Stimulated activated naive CD8-positive, alpha-beta T cell treated with anti-CD3 and anti-CD28 coated beads, Interleukin-15, amount 100 ng/mL, for 72 hours (primary cell): Measurements from ENCODE around the gene HES3.
A peak's percentile ranks its signal among the peaks of the same experiment; 100 is the strongest.

Source experiments
- ATAC-seq: fragments of 150-1000 bp; cut with Tn5 transposase; 2 replicates; pipeline ENCODE4 v1.10.0; 2021; ENCODE audit warnings: mild to moderate bottlenecking, moderate library complexity
- DNase-seq, 2 donors: peaks; one replicate each; pipeline ENCODE4 v3.0.0; 2021 to 2022
- H3K27ac Mint-ChIP-seq, 2 donors: one replicate each; pipeline ENCODE4 v1.8.0; 2022; ENCODE audit warnings: mild to moderate bottlenecking in 2 of 2, mixed read lengths in 2 of 2, moderate library complexity in 2 of 2
- H3K27me3 Mint-ChIP-seq: one replicate; pipeline ENCODE4 v1.8.0; 2022; ENCODE audit warnings: mixed read lengths
- H3K4me1 Mint-ChIP-seq: one replicate; pipeline ENCODE4 v1.8.0; 2022; ENCODE audit warnings: mild to moderate bottlenecking, mixed read lengths
- H3K4me3 Mint-ChIP-seq, 2 donors: one replicate each; pipeline ENCODE4 v1.8.0; 2022; ENCODE audit warnings: mild to moderate bottlenecking in 2 of 2, mixed read lengths in 2 of 2, moderate library complexity in 1 of 2
- H3K9me3 Mint-ChIP-seq, 2 donors: one replicate each; pipeline ENCODE4 v1.8.0; 2022; ENCODE audit warnings: mixed read lengths in 2 of 2

HES3 gene

DNA sequence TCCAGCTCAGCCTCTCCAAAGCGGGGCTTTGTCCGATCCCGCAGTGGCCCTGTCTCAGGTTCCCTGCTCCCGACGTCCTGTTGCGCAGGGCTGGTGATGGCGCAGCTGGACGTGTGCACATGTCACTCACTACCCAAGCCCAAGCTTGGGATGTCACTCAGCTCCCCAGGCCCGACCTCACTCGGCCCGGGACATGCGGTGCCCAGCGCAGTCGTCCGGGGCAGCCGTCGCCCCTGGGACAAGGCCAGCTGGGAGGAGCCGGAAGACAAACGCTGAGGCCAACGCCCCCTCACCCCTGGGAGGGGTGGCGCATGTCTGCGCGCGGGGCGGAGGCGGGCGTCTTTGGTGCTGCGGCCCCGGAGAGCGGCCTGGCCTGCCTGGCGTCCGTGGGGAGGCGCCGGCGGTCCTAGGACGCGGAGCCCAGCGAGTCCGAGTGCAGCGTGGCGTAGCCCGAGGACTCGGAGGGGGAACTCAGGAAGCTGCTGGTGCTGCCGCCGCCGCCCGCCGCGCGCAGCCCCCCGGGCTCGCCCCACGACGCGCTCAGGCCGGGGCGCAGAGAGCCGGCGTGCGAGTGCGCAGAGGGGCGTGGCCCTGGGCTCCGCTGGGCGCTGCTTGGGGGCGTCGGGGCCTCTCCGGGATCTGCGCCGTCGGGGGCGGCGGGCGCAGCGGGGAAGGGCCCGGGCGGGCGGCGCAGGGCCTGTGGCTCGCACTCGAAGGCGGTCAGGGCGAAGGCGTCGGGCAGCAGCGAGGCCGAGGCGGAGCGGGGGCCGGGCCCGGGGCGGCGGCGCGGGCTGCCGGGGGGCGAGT is 5.2 kb downstream of the HES3 start:
- no peaks in the 10 kb centered on the region for H3K9me3 Mint-ChIP-seq
- no peak for DNase-seq
- no peak overlapping the region for H3K27ac Mint-ChIP-seq
- peaks cover 23% of the 10 kb centered on the region for H3K4me1 Mint-ChIP-seq
- no peak for ATAC-seq
- H3K4me3 Mint-ChIP-seq = peak overlapping the region in 1 of 2 donors; percentile 51
- peaks cover 76% of the 10 kb centered on the region for H3K27me3 Mint-ChIP-seq

DNA sequence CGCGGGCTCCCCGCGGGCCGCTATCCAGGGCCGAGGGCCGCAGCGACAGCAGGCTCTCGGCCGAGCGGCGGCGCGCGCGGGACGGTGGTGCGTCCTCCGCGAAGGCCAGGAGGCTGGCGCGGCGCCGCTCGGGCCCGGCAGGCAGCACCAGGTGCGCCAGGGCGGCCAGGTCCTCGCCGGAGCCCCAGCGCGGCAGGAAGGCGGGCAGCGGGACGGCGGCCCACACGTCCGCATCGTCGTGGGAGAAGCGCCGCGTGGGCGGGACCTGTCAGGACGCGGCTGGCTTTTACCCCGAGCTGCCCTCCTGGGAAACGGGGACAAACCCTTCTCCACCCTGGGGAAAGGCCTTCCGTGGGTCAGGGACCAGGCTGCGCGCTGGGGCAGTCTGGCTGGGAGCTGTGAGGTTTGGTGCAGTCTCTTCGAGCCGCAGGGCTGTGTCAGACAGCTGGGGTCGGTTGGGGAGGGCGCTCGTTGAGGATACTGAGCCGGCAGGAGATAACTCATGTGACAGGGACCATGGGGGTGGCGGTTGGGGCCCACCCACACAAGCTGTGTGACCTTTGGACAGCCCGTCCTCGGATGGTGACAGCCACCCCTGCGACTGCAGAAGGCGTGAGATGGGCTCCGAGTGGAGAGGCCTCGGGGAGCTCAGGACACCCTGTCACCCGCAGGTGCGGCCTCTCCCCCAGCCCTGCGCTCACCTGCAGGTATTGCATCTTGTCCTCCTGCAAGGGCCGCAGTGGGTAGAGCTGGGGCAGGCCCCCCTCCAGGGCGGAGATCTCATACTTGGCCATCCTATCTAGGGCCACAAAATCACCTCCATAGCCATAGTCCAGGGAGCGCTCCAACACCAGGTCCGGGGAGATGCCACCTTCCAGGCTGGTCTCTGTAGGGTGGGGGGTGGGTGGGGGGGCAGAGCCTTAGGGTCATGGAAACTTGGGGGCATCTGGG is 6.0 kb downstream of the HES3 start:
- H3K4me1 Mint-ChIP-seq = peaks cover 23% of the 10 kb centered on the region
- H3K27me3 Mint-ChIP-seq = peaks cover 67% of the 10 kb centered on the region
- H3K4me3 Mint-ChIP-seq = no peak overlapping the region
- no peaks in the 10 kb centered on the region for H3K9me3 Mint-ChIP-seq
- H3K27ac Mint-ChIP-seq = no peak overlapping the region
- no peak for DNase-seq
- ATAC-seq = no peak

GRCh38 chr1:6251233-6251632 is 7.3 kb downstream of the HES3 start:
- Mint-ChIP-seq H3K4me1 (peaks cover 20% of the 10 kb centered on the region), H3K27me3 (peaks cover 60% of the 10 kb centered on the region), H3K27ac (no peak overlapping the region), H3K4me3 (no peak overlapping the region), H3K9me3 (no peaks in the 10 kb centered on the region)
- DNase-seq (no peak), ATAC-seq (no peak)

DNA sequence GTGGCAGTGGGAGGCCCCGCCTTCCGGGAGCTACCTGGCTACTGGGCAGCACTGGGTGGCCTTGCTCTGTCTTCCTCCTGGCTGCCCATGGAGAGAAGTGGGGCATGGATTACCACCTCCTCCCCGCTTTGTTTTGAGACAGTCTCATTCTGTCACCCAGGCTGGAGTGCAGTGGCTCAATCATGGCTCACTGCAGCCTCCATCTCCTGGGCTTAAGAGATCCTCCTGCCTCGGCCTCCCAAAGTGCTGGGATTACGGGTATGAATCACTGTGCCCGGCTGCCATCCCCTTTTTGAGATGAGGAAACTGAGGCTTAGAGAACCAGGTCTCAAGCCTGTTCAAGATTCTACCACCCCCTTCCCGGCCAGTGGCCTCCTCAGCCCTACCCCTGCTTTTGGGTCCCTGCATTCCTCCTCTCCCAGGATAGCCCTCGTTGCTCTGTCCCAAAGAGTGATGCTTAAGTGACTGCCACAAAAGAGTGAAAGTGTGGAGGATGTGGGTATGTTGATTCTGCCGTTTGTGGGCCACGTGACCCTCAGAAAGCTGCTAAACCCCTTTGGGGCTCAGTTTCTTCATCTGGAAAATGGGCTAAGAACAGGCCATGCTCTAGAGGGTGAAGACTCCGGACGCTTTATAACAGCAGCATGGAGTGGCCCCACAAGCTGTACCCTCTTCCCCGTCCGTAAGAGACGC is 7.8 kb downstream of the HES3 start:
- DNase-seq (no peak), ATAC-seq (no peak)
- H3K4me3 Mint-ChIP-seq = no peak overlapping the region
- no peak overlapping the region for H3K27ac Mint-ChIP-seq
- H3K4me1 Mint-ChIP-seq = peaks cover 14% of the 10 kb centered on the region
- H3K27me3 Mint-ChIP-seq = peaks cover 54% of the 10 kb centered on the region
- H3K9me3 Mint-ChIP-seq = no peaks in the 10 kb centered on the region

- ATAC-seq = no peak
- Mint-ChIP-seq H3K27ac (no peak overlapping the region), H3K27me3 (peaks cover 49% of the 10 kb centered on the region), H3K9me3 (no peaks in the 10 kb centered on the region), H3K4me1 (peaks cover 11% of the 10 kb centered on the region), H3K4me3 (no peak overlapping the region)
- DNase-seq = no peak
Observed at GRCh38 chr1:6252374-6252710, 8.4 kb downstream of the HES3 start.

GRCh38 chr1:6253380-6253779 is 9.4 kb downstream of the HES3 start:
- H3K9me3 Mint-ChIP-seq = no peaks in the 10 kb centered on the region
- DNase-seq (no peak), ATAC-seq (no peak)
- H3K27ac Mint-ChIP-seq = no peak overlapping the region
- H3K4me1 Mint-ChIP-seq = peaks cover 7% of the 10 kb centered on the region
- H3K4me3 Mint-ChIP-seq = no peak overlapping the region
- peaks cover 43% of the 10 kb centered on the region for H3K27me3 Mint-ChIP-seq

GRCh38 chr1:6254691-6255090 is 10.7 kb downstream of the HES3 start:
- no peak for DNase-seq
- no peak for ATAC-seq
- Mint-ChIP-seq H3K27ac (no peak overlapping the region), H3K4me3 (no peak overlapping the region), H3K9me3 (no peaks in the 10 kb centered on the region), H3K27me3 (peaks cover 47% of the 10 kb centered on the region), H3K4me1 (peaks cover 6% of the 10 kb centered on the region)

DNA sequence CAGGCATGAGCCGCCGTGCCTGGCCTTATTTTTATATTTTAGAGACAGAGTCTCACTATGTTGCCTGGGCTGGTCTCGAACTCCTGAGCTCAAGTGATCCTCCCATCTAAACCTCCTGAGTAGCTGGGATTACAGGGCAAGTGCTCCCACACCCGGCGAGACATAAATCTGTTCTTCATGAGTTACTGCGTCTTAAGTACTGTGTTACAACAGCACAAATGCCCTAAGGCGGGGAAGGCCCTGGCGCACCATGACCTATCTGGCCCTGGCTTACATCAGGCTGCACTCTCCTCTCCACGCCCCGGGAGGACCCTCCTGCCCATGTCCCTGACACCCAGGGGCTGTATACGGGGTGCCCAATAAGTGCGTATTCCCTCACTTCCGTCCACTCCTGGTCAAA is 12.7 kb downstream of the HES3 start:
- ATAC-seq = no peak
- Mint-ChIP-seq H3K4me3 (no peak overlapping the region), H3K27ac (no peak overlapping the region), H3K4me1 (peaks cover 9% of the 10 kb centered on the region), H3K27me3 (peaks cover 35% of the 10 kb centered on the region), H3K9me3 (no peaks in the 10 kb centered on the region)
- no peak for DNase-seq

- no peak overlapping the region for H3K27ac Mint-ChIP-seq
- H3K4me1 Mint-ChIP-seq = peaks cover 9% of the 10 kb centered on the region
- H3K9me3 Mint-ChIP-seq = no peaks in the 10 kb centered on the region
- ATAC-seq (no peak), DNase-seq (no peak)
- H3K27me3 Mint-ChIP-seq = peaks cover 35% of the 10 kb centered on the region
- H3K4me3 Mint-ChIP-seq = no peak overlapping the region
Observed at GRCh38 chr1:6257541-6258069, 13.6 kb downstream of the HES3 start.

DNA sequence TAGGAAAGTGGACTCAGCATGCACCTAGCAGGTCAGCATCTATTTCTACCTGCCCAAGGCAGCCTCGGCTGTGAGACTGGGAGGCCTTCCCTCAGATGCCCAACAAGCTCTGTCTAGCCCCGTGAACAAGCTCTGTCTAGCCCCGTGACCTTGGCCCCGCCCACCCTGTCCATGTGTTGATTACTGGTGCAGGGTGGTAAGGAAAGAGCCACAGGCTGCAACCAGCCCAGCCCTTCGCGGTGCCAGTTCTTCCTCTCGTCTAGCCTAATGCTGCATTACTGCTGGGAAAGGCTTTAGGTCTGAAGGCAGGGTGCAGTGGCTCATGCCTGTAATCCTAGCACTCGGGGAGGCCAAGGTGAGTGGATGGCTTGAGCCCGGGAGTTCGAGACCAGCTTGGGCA is 14.7 kb downstream of the HES3 start:
- no peak for ATAC-seq
- Mint-ChIP-seq H3K27ac (no peak overlapping the region), H3K4me3 (no peak overlapping the region), H3K4me1 (peaks cover 9% of the 10 kb centered on the region), H3K27me3 (peaks cover 36% of the 10 kb centered on the region), H3K9me3 (no peaks in the 10 kb centered on the region)
- no peak for DNase-seq

- H3K27ac Mint-ChIP-seq = no peak overlapping the region
- H3K27me3 Mint-ChIP-seq = peaks cover 36% of the 10 kb centered on the region
- H3K4me1 Mint-ChIP-seq = peaks cover 9% of the 10 kb centered on the region
- DNase-seq (peak; percentile 70 to 78), ATAC-seq (peak; percentile 68)
- no peaks in the 10 kb centered on the region for H3K9me3 Mint-ChIP-seq
- peak overlapping the region; percentile 49 to 73 for H3K4me3 Mint-ChIP-seq
Observed at GRCh38 chr1:6259491-6260362, 15.7 kb downstream of the HES3 start.

DNA sequence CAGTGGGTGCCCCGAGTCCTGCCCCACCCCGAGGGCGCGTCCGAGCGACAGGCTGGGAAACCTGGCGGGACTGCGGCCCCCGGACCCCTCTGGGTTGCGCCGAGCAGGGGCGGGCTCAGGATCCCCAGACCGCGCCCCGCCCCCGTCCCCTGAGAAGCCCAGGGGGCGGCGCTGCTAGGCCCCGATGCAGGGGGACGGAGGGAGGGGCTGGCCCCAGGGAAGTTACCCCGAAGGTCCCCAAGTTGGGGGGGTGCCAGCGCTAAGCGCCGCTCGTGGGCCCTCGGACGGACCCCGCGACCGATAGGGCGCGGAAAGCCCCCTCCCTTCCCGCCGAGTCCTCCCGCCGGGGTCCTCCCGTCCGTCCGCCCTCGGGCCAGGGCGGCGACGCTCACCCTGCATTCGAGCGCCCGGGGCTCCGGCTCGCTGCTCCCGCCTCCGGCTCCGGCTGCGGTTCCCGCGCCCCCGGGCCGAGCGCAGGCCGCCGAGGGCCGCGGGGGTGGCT is 16.5 kb downstream of the HES3 start:
- H3K4me3 Mint-ChIP-seq = peak overlapping the region in 1 of 2 donors; percentile 37
- peak; percentile 34 to 40 for DNase-seq

DNA sequence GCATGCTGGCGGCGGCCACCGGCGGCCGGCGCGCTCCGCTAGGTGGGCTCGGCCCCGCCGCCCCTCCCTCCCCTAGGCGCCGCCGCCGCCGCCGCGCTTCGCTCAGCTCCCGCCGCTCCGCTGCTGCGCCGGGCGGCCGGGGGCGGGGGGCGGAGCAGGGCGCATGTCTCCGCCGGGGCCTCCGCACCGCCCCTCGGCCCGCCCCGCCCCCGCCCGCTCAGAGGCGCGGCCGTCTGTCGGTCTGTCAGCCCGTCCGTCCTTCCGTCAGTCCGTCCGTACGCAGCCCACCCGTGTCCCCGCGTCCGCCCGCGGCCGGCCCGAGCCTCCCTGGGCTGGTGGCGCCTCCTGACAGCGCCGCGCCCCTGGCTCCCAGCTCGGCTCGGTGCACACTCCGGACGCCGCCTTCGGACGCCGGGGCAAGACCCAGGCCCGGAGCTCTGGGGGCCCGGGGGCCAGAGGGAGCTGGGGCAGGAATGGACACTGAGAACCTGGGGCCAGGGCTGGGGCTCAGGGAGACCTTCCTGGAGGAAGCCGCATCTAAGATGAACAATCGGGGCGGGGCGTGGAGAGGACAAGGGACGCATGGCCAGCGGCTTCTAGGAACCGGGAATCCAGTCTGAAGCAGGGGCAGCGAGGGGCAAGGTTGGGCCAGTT is 17.1 kb downstream of the HES3 start, which contains the start of gene GPR153:
Gene GPR153 (minus strand): TSS at position 138 of the 654 bp plus-strand sequence. CDS start 6,193 bp downstream, outside the sequence.
- peak; percentile 73 for ATAC-seq
- H3K4me1 Mint-ChIP-seq = peaks cover 9% of the 10 kb centered on the region
- no peaks in the 10 kb centered on the region for H3K9me3 Mint-ChIP-seq
- peak within 1 kb of the TSS; percentile 58 to 73 for H3K4me3 Mint-ChIP-seq
- peaks cover 36% of the 10 kb centered on the region for H3K27me3 Mint-ChIP-seq
- DNase-seq = peak; percentile 37 to 49
- H3K27ac Mint-ChIP-seq = no peak within 1 kb of the TSS

More for the DNA sequence above, 16.5 kb downstream of the HES3 start:
- Mint-ChIP-seq H3K27me3 (peaks cover 36% of the 10 kb centered on the region), H3K9me3 (no peaks in the 10 kb centered on the region), H3K27ac (no peak overlapping the region), H3K4me1 (peaks cover 9% of the 10 kb centered on the region)
- peak; percentile 63 for ATAC-seq

DNA sequence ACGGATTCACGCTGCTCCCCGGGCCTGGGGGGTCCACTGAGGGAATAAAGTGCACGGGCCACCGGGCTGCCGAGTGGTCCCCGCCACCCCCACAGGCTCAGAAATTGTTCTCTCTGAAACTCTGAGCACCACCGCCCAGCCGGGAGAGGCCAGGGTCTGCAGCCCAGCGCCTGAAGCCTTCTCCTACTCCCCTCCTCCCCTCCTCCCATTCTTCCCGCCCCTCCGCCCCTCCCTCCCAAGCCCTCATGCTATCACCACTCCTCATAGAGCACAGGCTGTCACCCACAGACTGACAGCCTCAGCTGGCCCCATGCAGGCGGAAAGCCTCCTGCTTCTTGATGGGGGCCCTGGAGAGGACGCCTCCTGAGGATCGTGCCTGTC is 17.6 kb downstream of the HES3 start:
- no peak for ATAC-seq
- Mint-ChIP-seq H3K4me1 (peaks cover 9% of the 10 kb centered on the region), H3K9me3 (no peaks in the 10 kb centered on the region), H3K27ac (no peak overlapping the region), H3K4me3 (peak overlapping the region; percentile 58 to 71), H3K27me3 (peaks cover 36% of the 10 kb centered on the region)
- DNase-seq = no peak
